Measurements from ENCODE around the gene MAMLD1.

The MAMLD1 gene

DNA sequence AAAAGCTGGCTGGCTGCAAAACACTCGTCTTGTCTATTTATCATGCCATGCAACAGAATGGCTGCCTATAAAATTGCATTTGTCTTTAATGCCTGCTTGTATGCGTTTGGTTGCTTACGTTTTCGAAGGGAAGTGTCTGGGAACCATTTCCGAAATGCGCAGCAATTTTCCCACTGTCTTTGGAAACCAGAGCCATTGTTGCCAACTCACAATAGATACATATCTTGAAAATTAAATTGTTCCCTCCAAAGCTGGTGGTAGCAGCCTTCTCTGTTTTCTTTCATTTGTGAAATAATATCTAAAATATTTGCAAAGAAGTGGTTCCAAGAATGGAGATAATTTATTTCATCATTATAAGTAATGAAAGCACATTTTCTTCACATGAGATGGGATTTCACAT, 53.4 kb downstream of the MAMLD1 start:
- no peak overlapping the region for H4K5ac ChIP-seq (ENCODE audit: low read length)
- no peak overlapping the region for H3K56ac ChIP-seq (ENCODE audit: low read length)
- H4K8ac ChIP-seq (ENCODE audit: low read depth, low read length): no peak overlapping the region
- H3K4me2 ChIP-seq (ENCODE audit: low read length): no peak overlapping the region
- H3K79me2 ChIP-seq (ENCODE audit: control insufficient read depth, insufficient read depth, low read length): no peaks in the 10 kb centered on the region
- H2BK120ac ChIP-seq (ENCODE audit: low read depth, low read length): no peak overlapping the region
- no peaks in the 10 kb centered on the region for H3K27me3 ChIP-seq (ENCODE audit: insufficient read depth, low read length, poor library complexity)
- no peak overlapping the region for H3K18ac ChIP-seq (ENCODE audit: low read length)
- no peak overlapping the region for H3K27ac ChIP-seq (ENCODE audit: low read depth, low read length)
- H3K9ac ChIP-seq (ENCODE audit: low read length): no peak overlapping the region
- no peak overlapping the region for H2AK5ac ChIP-seq (ENCODE audit: low read length)
- H3K4me3 ChIP-seq (ENCODE audit: low read length): no peak overlapping the region
- H3K23ac ChIP-seq (ENCODE audit: low read length): no peak overlapping the region
- H3K36me3 ChIP-seq (ENCODE audit: control insufficient read depth, insufficient read depth, low read length): no peaks in the 10 kb centered on the region
- H2BK15ac ChIP-seq (replicated peaks; ENCODE audit: low read depth): no peak overlapping the region
- no peak for DNase-seq
- no peaks in the 10 kb centered on the region for H3K4me1 ChIP-seq (ENCODE audit: control insufficient read depth, low read depth, low read length)
- no peaks in the 10 kb centered on the region for H3K79me1 ChIP-seq (ENCODE audit: low read length)
- no peak overlapping the region for H3K4ac ChIP-seq (ENCODE audit: low read depth, low read length)
- WGBS (ENCODE audit: extremely low coverage, insufficient coverage, low lambda C conversion rate): no CpG with 5 or more reads among the region's 6 CpGs
- no peak overlapping the region for H2BK5ac ChIP-seq (ENCODE audit: low read length)

DNA sequence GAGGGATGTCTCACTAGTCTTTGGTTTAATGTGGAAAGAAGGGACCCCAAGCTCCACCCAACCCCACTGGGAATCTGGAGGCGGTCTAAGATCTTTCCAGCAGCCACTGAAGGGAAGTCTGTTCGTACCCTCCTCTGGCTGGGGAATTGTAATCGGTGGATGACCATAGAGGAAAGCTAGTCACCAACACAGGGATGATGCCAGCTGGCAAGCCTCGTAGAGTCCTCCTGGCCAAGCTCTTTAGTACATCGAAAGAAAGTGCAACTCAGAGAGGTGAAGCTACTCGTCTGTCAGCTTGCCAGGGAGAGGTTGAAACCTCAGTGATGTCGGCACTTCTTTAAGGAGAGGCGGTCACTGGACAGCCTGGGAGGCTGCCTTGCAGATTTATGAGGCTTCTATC, 58.7 kb downstream of the MAMLD1 start:
- Histone ChIP-seq H3K27me3 (ENCODE audit: insufficient read depth, low read length, poor library complexity) (no peaks in the 10 kb centered on the region), H3K4me2 (ENCODE audit: low read length) (no peak overlapping the region), H3K18ac (ENCODE audit: low read length) (no peak overlapping the region), H3K56ac (ENCODE audit: low read length) (no peak overlapping the region), H3K4ac (ENCODE audit: low read depth, low read length) (no peak overlapping the region), H4K5ac (ENCODE audit: low read length) (no peak overlapping the region), H3K27ac (ENCODE audit: low read depth, low read length) (no peak overlapping the region), H2BK15ac (replicated peaks; ENCODE audit: low read depth) (no peak overlapping the region), H3K4me3 (ENCODE audit: low read length) (no peak overlapping the region), H3K36me3 (ENCODE audit: control insufficient read depth, insufficient read depth, low read length) (no peaks in the 10 kb centered on the region), H2BK120ac (ENCODE audit: low read depth, low read length) (no peak overlapping the region), H4K8ac (ENCODE audit: low read depth, low read length) (no peak overlapping the region), H2AK5ac (ENCODE audit: low read length) (no peak overlapping the region), H3K79me2 (ENCODE audit: control insufficient read depth, insufficient read depth, low read length) (no peaks in the 10 kb centered on the region), H3K79me1 (ENCODE audit: low read length) (no peaks in the 10 kb centered on the region), H3K4me1 (ENCODE audit: control insufficient read depth, low read depth, low read length) (no peaks in the 10 kb centered on the region), H3K23ac (ENCODE audit: low read length) (no peak overlapping the region), H3K9ac (ENCODE audit: low read length) (no peak overlapping the region), H2BK5ac (ENCODE audit: low read length) (no peak overlapping the region)
- no peak for DNase-seq
- no CpG with 5 or more reads among the region's 8 CpGs for WGBS (ENCODE audit: extremely low coverage, insufficient coverage, low lambda C conversion rate)

DNA sequence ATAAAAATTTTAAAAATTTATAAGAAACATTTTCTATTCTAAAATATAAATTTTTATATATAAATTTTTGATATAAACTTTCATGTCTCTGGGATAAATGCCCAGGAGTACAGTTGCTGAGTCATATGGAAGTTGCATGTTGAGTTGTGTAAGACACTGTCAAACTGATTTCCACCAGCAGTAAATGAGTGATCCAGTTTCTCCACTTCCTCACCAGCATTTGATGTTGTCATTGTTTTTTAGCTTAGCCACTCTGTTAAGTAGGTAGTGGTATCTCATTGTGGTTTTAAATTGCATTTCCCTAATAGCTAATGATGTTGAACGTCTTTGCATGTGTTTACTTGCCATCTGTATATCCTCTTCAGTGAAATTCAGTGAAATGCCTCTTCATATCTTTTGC, 66.5 kb downstream of the MAMLD1 start:
- H3K79me2 ChIP-seq (ENCODE audit: control insufficient read depth, insufficient read depth, low read length): no peaks in the 10 kb centered on the region
- H3K79me1 ChIP-seq (ENCODE audit: low read length): no peaks in the 10 kb centered on the region
- H2AK5ac ChIP-seq (ENCODE audit: low read length): no peak overlapping the region
- no peak overlapping the region for H4K8ac ChIP-seq (ENCODE audit: low read depth, low read length)
- H3K23ac ChIP-seq (ENCODE audit: low read length): no peak overlapping the region
- no peak overlapping the region for H3K56ac ChIP-seq (ENCODE audit: low read length)
- no peak overlapping the region for H4K5ac ChIP-seq (ENCODE audit: low read length)
- no CpG with 5 or more reads among the region's 1 CpG for WGBS (ENCODE audit: extremely low coverage, insufficient coverage, low lambda C conversion rate)
- no peak overlapping the region for H2BK15ac ChIP-seq (replicated peaks; ENCODE audit: low read depth)
- no peak for DNase-seq
- H3K9ac ChIP-seq (ENCODE audit: low read length): no peak overlapping the region
- no peak overlapping the region for H3K18ac ChIP-seq (ENCODE audit: low read length)
- H3K27ac ChIP-seq (ENCODE audit: low read depth, low read length): no peak overlapping the region
- H3K4me1 ChIP-seq (ENCODE audit: control insufficient read depth, low read depth, low read length): no peaks in the 10 kb centered on the region
- no peak overlapping the region for H3K4me2 ChIP-seq (ENCODE audit: low read length)
- H2BK5ac ChIP-seq (ENCODE audit: low read length): no peak overlapping the region
- H3K4me3 ChIP-seq (ENCODE audit: low read length): no peak overlapping the region
- no peaks in the 10 kb centered on the region for H3K27me3 ChIP-seq (ENCODE audit: insufficient read depth, low read length, poor library complexity)
- H3K36me3 ChIP-seq (ENCODE audit: control insufficient read depth, insufficient read depth, low read length): no peaks in the 10 kb centered on the region
- H2BK120ac ChIP-seq (ENCODE audit: low read depth, low read length): no peak overlapping the region
- H3K4ac ChIP-seq (ENCODE audit: low read depth, low read length): no peak overlapping the region

DNA sequence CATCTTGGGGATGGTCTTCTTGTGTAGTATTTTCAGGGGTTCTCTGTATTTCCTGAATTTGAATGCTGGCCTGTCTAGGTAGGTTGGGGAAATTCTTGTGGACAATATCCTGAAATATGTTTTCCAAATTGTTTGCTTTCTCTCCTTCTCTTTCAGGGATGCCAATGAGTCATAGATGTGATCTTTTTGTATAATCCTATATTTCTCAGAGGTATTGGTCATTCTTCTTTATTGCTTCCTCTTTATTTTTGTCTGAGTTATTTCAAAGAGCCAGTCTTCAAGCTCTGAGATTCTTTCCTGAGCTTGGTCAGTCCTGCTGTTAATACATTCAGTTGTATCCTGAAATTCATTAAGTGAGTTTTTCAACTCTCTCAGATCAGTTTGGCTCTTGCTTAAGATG, 73.1 kb downstream of the MAMLD1 start:
- DNase-seq: no peak
- H2BK5ac ChIP-seq (ENCODE audit: low read length): no peak overlapping the region
- no peaks in the 10 kb centered on the region for H3K79me1 ChIP-seq (ENCODE audit: low read length)
- H3K9ac ChIP-seq (ENCODE audit: low read length): no peak overlapping the region
- no peaks in the 10 kb centered on the region for H3K36me3 ChIP-seq (ENCODE audit: control insufficient read depth, insufficient read depth, low read length)
- H3K27ac ChIP-seq (ENCODE audit: low read depth, low read length): no peak overlapping the region
- no peak overlapping the region for H3K56ac ChIP-seq (ENCODE audit: low read length)
- H3K27me3 ChIP-seq (ENCODE audit: insufficient read depth, low read length, poor library complexity): no peaks in the 10 kb centered on the region
- H3K4ac ChIP-seq (ENCODE audit: low read depth, low read length): no peak overlapping the region
- no peak overlapping the region for H4K5ac ChIP-seq (ENCODE audit: low read length)
- H2BK15ac ChIP-seq (replicated peaks; ENCODE audit: low read depth): no peak overlapping the region
- H4K8ac ChIP-seq (ENCODE audit: low read depth, low read length): no peak overlapping the region
- no peak overlapping the region for H3K23ac ChIP-seq (ENCODE audit: low read length)
- no peak overlapping the region for H2BK120ac ChIP-seq (ENCODE audit: low read depth, low read length)
- no peak overlapping the region for H3K4me2 ChIP-seq (ENCODE audit: low read length)
- no peak overlapping the region for H3K18ac ChIP-seq (ENCODE audit: low read length)
- no peaks in the 10 kb centered on the region for H3K4me1 ChIP-seq (ENCODE audit: control insufficient read depth, low read depth, low read length)
- H3K4me3 ChIP-seq (ENCODE audit: low read length): no peak overlapping the region
- H2AK5ac ChIP-seq (ENCODE audit: low read length): no peak overlapping the region
- no peaks in the 10 kb centered on the region for H3K79me2 ChIP-seq (ENCODE audit: control insufficient read depth, insufficient read depth, low read length)

DNA sequence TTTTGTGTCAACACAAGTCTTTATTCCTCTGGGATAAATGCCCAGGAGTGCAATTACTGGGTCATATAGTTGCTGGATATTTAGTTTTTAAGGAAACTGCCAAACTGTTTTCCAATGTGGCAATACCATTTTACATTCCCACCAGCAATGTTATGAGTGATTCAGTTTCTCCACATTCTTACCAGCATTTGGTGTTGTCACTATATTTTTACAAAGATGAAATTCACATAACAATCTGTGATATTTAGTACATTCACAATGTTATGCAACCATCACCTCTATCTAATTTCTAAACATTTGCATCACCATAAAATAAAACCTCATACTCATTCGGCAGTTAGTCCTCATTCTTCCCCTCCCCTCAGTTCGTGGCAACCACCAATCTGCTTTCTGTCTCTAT, 75.0 kb downstream of the MAMLD1 start:
- no peak overlapping the region for H3K18ac ChIP-seq (ENCODE audit: low read length)
- WGBS (ENCODE audit: extremely low coverage, insufficient coverage, low lambda C conversion rate): no CpG with 5 or more reads among the region's 2 CpGs
- H3K36me3 ChIP-seq (ENCODE audit: control insufficient read depth, insufficient read depth, low read length): no peaks in the 10 kb centered on the region
- no peak for DNase-seq
- H3K4ac ChIP-seq (ENCODE audit: low read depth, low read length): no peak overlapping the region
- no peaks in the 10 kb centered on the region for H3K27me3 ChIP-seq (ENCODE audit: insufficient read depth, low read length, poor library complexity)
- no peak overlapping the region for H4K8ac ChIP-seq (ENCODE audit: low read depth, low read length)
- no peaks in the 10 kb centered on the region for H3K4me1 ChIP-seq (ENCODE audit: control insufficient read depth, low read depth, low read length)
- no peak overlapping the region for H2BK120ac ChIP-seq (ENCODE audit: low read depth, low read length)
- no peak overlapping the region for H3K56ac ChIP-seq (ENCODE audit: low read length)
- no peak overlapping the region for H2AK5ac ChIP-seq (ENCODE audit: low read length)
- H3K23ac ChIP-seq (ENCODE audit: low read length): no peak overlapping the region
- H3K9ac ChIP-seq (ENCODE audit: low read length): no peak overlapping the region
- H3K4me2 ChIP-seq (ENCODE audit: low read length): no peak overlapping the region
- H2BK5ac ChIP-seq (ENCODE audit: low read length): no peak overlapping the region
- no peak overlapping the region for H3K27ac ChIP-seq (ENCODE audit: low read depth, low read length)
- no peak overlapping the region for H2BK15ac ChIP-seq (replicated peaks; ENCODE audit: low read depth)
- no peak overlapping the region for H3K4me3 ChIP-seq (ENCODE audit: low read length)
- H3K79me1 ChIP-seq (ENCODE audit: low read length): no peaks in the 10 kb centered on the region
- H4K5ac ChIP-seq (ENCODE audit: low read length): no peak overlapping the region
- H3K79me2 ChIP-seq (ENCODE audit: control insufficient read depth, insufficient read depth, low read length): no peaks in the 10 kb centered on the region

GRCh38 chrX:150446151-150446550, 83.0 kb downstream of the MAMLD1 start:
- no peak overlapping the region for H3K4me2 ChIP-seq (ENCODE audit: low read length)
- H3K9ac ChIP-seq (ENCODE audit: low read length): no peak overlapping the region
- H3K4ac ChIP-seq (ENCODE audit: low read depth, low read length): no peak overlapping the region
- no peak overlapping the region for H4K8ac ChIP-seq (ENCODE audit: low read depth, low read length)
- H3K36me3 ChIP-seq (ENCODE audit: control insufficient read depth, insufficient read depth, low read length): no peaks in the 10 kb centered on the region
- WGBS (ENCODE audit: extremely low coverage, insufficient coverage, low lambda C conversion rate): no CpG with 5 or more reads among the region's 2 CpGs
- H3K18ac ChIP-seq (ENCODE audit: low read length): no peak overlapping the region
- no peak overlapping the region for H3K23ac ChIP-seq (ENCODE audit: low read length)
- H2BK15ac ChIP-seq (replicated peaks; ENCODE audit: low read depth): no peak overlapping the region
- DNase-seq: peak; percentile 64
- no peak overlapping the region for H3K27ac ChIP-seq (ENCODE audit: low read depth, low read length)
- H3K79me1 ChIP-seq (ENCODE audit: low read length): no peaks in the 10 kb centered on the region
- H2AK5ac ChIP-seq (ENCODE audit: low read length): no peak overlapping the region
- no peaks in the 10 kb centered on the region for H3K27me3 ChIP-seq (ENCODE audit: insufficient read depth, low read length, poor library complexity)
- no peak overlapping the region for H2BK120ac ChIP-seq (ENCODE audit: low read depth, low read length)
- no peak overlapping the region for H4K5ac ChIP-seq (ENCODE audit: low read length)
- H2BK5ac ChIP-seq (ENCODE audit: low read length): no peak overlapping the region
- H3K79me2 ChIP-seq (ENCODE audit: control insufficient read depth, insufficient read depth, low read length): no peaks in the 10 kb centered on the region
- no peak overlapping the region for H3K56ac ChIP-seq (ENCODE audit: low read length)
- H3K4me1 ChIP-seq (ENCODE audit: control insufficient read depth, low read depth, low read length): no peaks in the 10 kb centered on the region
- H3K4me3 ChIP-seq (ENCODE audit: low read length): no peak overlapping the region

Data from mesendoderm (in vitro differentiated cells).